Measurements from ENCODE around the gene USHBP1. TPM values are rescaled to one million over a fixed set of nuclear protein-coding genes. Genes with fewer than 3 reads are reported as not detected.

The USHBP1 gene
- total RNA-seq, 1 donor from 2014 or later = 54.2 TPM

- peak overlapping the region; percentile 60 for H3K4me3 Mint-ChIP-seq (ENCODE audit: unreplicated experiment)
- H3K27me3 Mint-ChIP-seq (ENCODE audit: unreplicated experiment) = peaks cover 10% of the 10 kb centered on the region
- H3K36me3 Mint-ChIP-seq (ENCODE audit: low read depth, unreplicated experiment) = peaks cover 40% of the 10 kb centered on the region
- DNase-seq (ENCODE audit: low spot score) = no peak
- H3K9me3 Mint-ChIP-seq (ENCODE audit: unreplicated experiment) = no peaks in the 10 kb centered on the region
- H3K27ac Mint-ChIP-seq (ENCODE audit: unreplicated experiment) = no peak overlapping the region
- TF ChIP-seq CTCF (IDR thresholded peaks at IDR 0.05; ENCODE audit: unreplicated experiment) = no peak
- H3K4me1 Mint-ChIP-seq (ENCODE audit: unreplicated experiment) = peaks cover 28% of the 10 kb centered on the region
Measured at GRCh38 chr19:17259118-17259780, 5.3 kb downstream of the USHBP1 start.

GRCh38 chr19:17256130-17256529 is 8.4 kb downstream of the USHBP1 start:
- H3K36me3 Mint-ChIP-seq (ENCODE audit: low read depth, unreplicated experiment) = peaks cover 39% of the 10 kb centered on the region
- H3K27me3 Mint-ChIP-seq (ENCODE audit: unreplicated experiment) = peaks cover 2% of the 10 kb centered on the region
- no peak overlapping the region for H3K27ac Mint-ChIP-seq (ENCODE audit: unreplicated experiment)
- DNase-seq (ENCODE audit: low spot score) = no peak
- no peak for TF ChIP-seq CTCF (IDR thresholded peaks at IDR 0.05; ENCODE audit: unreplicated experiment)
- H3K4me3 Mint-ChIP-seq (ENCODE audit: unreplicated experiment) = peak overlapping the region; percentile 38
- H3K9me3 Mint-ChIP-seq (ENCODE audit: unreplicated experiment) = no peaks in the 10 kb centered on the region
- H3K4me1 Mint-ChIP-seq (ENCODE audit: unreplicated experiment) = peaks cover 11% of the 10 kb centered on the region

GRCh38 chr19:17255150-17255621 is 9.4 kb downstream of the USHBP1 start:
- Mint-ChIP-seq H3K9me3 (ENCODE audit: unreplicated experiment) (no peaks in the 10 kb centered on the region), H3K27ac (ENCODE audit: unreplicated experiment) (no peak overlapping the region), H3K36me3 (ENCODE audit: low read depth, unreplicated experiment) (peaks cover 31% of the 10 kb centered on the region), H3K4me3 (ENCODE audit: unreplicated experiment) (no peak overlapping the region), H3K4me1 (ENCODE audit: unreplicated experiment) (peaks cover 4% of the 10 kb centered on the region), H3K27me3 (ENCODE audit: unreplicated experiment) (peaks cover 2% of the 10 kb centered on the region)
- no peak for TF ChIP-seq CTCF (IDR thresholded peaks at IDR 0.05; ENCODE audit: unreplicated experiment)
- DNase-seq (ENCODE audit: low spot score) = no peak

- peak overlapping the region; percentile 42 for H3K27ac Mint-ChIP-seq (ENCODE audit: unreplicated experiment)
- H3K9me3 Mint-ChIP-seq (ENCODE audit: unreplicated experiment) = no peaks in the 10 kb centered on the region
- DNase-seq (ENCODE audit: low spot score) = no peak
- peak overlapping the region; percentile 49 for H3K4me3 Mint-ChIP-seq (ENCODE audit: unreplicated experiment)
- peaks cover 2% of the 10 kb centered on the region for H3K27me3 Mint-ChIP-seq (ENCODE audit: unreplicated experiment)
- peaks cover 25% of the 10 kb centered on the region for H3K36me3 Mint-ChIP-seq (ENCODE audit: low read depth, unreplicated experiment)
- no peak for TF ChIP-seq CTCF (IDR thresholded peaks at IDR 0.05; ENCODE audit: unreplicated experiment)
- H3K4me1 Mint-ChIP-seq (ENCODE audit: unreplicated experiment) = peaks cover 4% of the 10 kb centered on the region
Measured at GRCh38 chr19:17254636-17255035, 9.9 kb downstream of the USHBP1 start.

GRCh38 chr19:17249887-17250548 is 14.5 kb downstream of the USHBP1 start:
- no peak for DNase-seq (ENCODE audit: low spot score)
- no peak overlapping the region for H3K27ac Mint-ChIP-seq (ENCODE audit: unreplicated experiment)
- no peak overlapping the region for H3K4me3 Mint-ChIP-seq (ENCODE audit: unreplicated experiment)

More at GRCh38 chr19:17249887-17250548, 14.5 kb downstream of the USHBP1 start:
- H3K36me3 Mint-ChIP-seq (ENCODE audit: low read depth, unreplicated experiment) = peaks cover 6% of the 10 kb centered on the region
- TF ChIP-seq CTCF (IDR thresholded peaks at IDR 0.05; ENCODE audit: unreplicated experiment) = no peak
- peaks cover 14% of the 10 kb centered on the region for H3K27me3 Mint-ChIP-seq (ENCODE audit: unreplicated experiment)
- H3K9me3 Mint-ChIP-seq (ENCODE audit: unreplicated experiment) = no peaks in the 10 kb centered on the region
- peaks cover 18% of the 10 kb centered on the region for H3K4me1 Mint-ChIP-seq (ENCODE audit: unreplicated experiment)

All from endothelial cell (in vitro differentiated cells).